ENCODE results near the gene CEACAM3.
A peak's percentile ranks its signal among the peaks of the same experiment; 100 is the strongest.

CEACAM3 gene

DNA sequence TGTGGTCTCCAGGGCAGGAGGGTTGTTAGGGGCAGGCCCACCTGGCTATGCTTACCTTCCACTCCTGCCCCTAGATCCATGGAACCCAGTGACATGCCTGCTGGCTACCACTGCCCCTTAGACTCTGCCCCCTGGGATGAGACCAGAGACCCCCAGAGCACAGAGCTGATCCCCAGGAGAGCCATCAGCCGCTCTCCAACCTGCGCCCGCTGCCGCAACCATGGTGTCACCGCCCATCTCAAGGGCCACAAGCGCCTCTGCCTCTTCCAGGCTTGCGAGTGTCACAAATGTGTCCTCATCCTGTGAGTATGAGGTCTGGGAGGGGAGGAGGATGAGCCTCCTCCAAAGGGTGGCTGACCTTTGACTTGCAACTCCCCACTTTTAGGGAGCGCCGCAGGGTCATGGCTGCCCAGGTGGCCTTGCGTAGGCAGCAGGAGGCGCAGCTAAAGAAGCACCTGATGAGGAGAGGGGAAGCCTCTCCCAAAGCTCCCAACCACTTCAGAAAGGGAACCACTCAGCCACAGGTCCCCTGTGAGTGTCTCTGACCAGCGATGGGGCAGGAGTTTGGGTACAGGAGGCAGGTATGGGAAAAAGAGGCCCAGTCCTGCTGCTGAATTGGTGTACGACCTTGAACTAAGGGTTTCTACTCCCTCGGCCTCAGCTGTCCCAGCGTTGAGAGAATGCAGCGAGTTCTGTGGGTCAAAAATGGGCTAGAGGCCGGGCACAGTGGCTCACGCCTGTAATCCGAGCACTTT, 51.1 kb downstream of the CEACAM3 start:
- DNase-seq: no peak

GRCh38 chr19:41848666-41849065, 52.3 kb downstream of the CEACAM3 start:
- DNase-seq: no peak

DNA sequence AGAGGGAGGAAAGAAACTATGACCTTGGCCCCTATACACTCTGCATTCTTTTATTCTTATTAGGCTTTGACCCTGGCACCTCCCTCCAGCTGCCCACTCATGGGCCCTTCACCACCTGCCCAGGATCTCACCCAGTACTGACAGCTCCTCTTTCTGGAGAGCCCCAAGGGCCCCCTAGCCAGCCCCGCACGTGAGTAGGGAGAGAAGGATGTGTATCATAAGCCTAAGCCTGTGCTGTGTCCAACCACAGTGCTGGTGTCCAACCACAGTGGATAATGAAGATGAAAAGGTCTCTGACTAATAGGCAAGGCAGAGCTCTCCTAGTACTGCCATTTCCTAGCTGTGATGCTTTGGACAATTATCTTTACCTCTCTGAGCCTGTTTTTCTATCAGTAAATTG, 52.7 kb downstream of the CEACAM3 start:
- no peak for DNase-seq

GRCh38 chr19:41850381-41850780, 54.0 kb downstream of the CEACAM3 start:
- no peak for DNase-seq

DNA sequence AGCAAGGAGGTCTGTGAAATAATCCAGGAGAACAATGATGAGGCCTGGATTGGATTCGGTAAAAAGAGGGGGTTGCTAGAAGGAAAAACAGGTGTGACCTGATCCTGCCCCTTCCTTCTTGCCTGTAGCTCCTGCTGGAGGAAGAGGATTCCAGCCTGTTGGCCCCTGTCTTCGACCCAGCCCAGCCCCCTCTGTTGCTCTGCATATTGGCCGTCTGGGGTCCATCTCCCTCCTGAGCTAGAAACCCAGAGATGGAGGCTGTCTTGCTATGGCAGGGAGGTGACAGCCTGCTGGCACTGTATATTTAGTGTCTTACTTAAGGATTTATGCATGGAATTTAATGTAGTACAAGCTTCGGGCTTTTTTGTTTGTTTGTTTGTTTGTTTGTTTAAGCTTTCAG, 55.1 kb downstream of the CEACAM3 start:
- no peak for DNase-seq

GRCh38 chr19:41853344-41853743, 57.0 kb downstream of the CEACAM3 start:
- no peak for DNase-seq

- no peak for DNase-seq
These were observed 57.4 kb downstream of the CEACAM3 start for GRCh38 chr19:41853768-41854167.

DNA sequence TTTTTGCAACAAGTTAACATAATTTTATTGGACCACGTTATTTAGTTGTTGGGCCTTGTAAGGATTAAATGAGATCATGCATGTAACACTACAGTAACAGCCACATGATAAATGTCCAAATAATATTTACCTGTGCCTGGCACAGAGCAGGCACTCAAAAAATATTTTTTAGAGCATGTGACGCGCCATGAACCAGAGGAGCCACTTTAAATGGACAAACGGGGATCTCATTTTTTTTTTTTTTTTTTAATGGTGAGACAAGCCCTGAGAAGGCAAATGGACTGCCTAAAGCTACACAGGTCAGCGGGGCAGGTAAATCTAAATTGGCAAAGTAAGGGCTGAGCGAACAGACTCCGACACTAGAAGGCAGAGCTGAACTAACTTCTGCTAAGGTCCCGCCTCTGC, 62.8 kb downstream of the CEACAM3 start:
- DNase-seq: no peak

GRCh38 chr19:41859618-41860418, 63.4 kb downstream of the CEACAM3 start, which contains the start of gene RPS19:
RPS19 (plus strand) TSS chr19:41860255; CDS start chr19:41860775, 520 bp downstream.
- DNase-seq: peak; percentile 99

GRCh38 chr19:41860419-41861115, 64.2 kb downstream of the CEACAM3 start:
- no peak for DNase-seq

Measured in islet precursor cell (in vitro differentiated cells).